Stomach (tissue), 9 donors: ENCODE results near the gene KIAA0513. TPM values are rescaled to one million over a fixed set of nuclear protein-coding genes. Genes with fewer than 3 reads are reported as not detected.
A peak's percentile ranks its signal among the peaks of the same experiment; 100 is the strongest.

ENCODE experiments used
- DNase-seq, 2 donors: peaks; one replicate each; pipeline versions ENCODE4 v3.0.0 to v3.0.0-alpha.2; 2013 to 2019
- H3K27ac ChIP-seq, 5 donors: fragments of 200-600 bp in 4 of 5; sonication (generic) in 4 of 5; one replicate each; pipeline ENCODE4 v1.5.1; 2013 to 2019; ENCODE audit warnings: mild to moderate bottlenecking in 1 of 5, moderate library complexity in 1 of 5
- H3K27me3 ChIP-seq, 3 donors: fragments of 200-600 bp; sonication (generic); one replicate each; pipeline ENCODE4 v1.5.1; 2017 to 2019; ENCODE audit warnings: mixed run types in 1 of 3
- H3K36me3 ChIP-seq, 4 donors: fragments of 200-600 bp; sonication (generic); 1 replicate in 3 of 4; 2 replicates in 1 of 4; pipeline ENCODE4 v1.5.1; 2016 to 2019
- H3K4me1 ChIP-seq, 4 donors: fragments of 200-600 bp; sonication (generic); one replicate each; pipeline ENCODE4 v1.5.1; 2016 to 2019
- H3K4me3 ChIP-seq, 4 donors: fragments of 200-600 bp; sonication (generic) in 3 of 4; one replicate each; pipeline ENCODE4 v1.5.1; 2016 to 2019; ENCODE audit warnings: mild to moderate bottlenecking in 1 of 4
- H3K9me3 ChIP-seq, 4 donors: fragments of 200-600 bp; sonication (generic); one replicate each; pipeline ENCODE4 v1.5.1; 2016 to 2019
- EP300 ChIP-seq: sonication (generic); formaldehyde crosslinking; IDR thresholded peaks from one replicate; pipeline ENCODE4 v1.6.1; 2017; ENCODE audit warnings: antibody characterized with exemption
- POLR2A ChIP-seq, 4 donors: fragments of 450-650 bp; IDR thresholded peaks; one replicate each; pipeline ENCODE4 v1.6.1; 2016; ENCODE audit warnings: antibody characterized with exemption in 4 of 4, control low read depth in 2 of 4, mild to moderate bottlenecking in 1 of 4, moderate library complexity in 1 of 4
- POLR2AphosphoS5 ChIP-seq, 3 donors: sonication (generic); formaldehyde crosslinking; IDR thresholded peaks; one replicate each; pipeline ENCODE4 v1.6.1; 2016; ENCODE audit warnings: antibody characterized with exemption in 3 of 3
- whole genome bisulfite sequencing, 5 donors: extraction: QIAGEN DNeasy Blood & Tissue Kit in 3 of 5; methylation state at CpG; one replicate each; pipeline versions ENCODE4 v1.1.5 to v1.1.7; 2013 to 2018; 5-methylcytosine and 5-hydroxymethylcytosine counted together
- intact Hi-C: fragments of 100-400 bp; cut with DNase I; formaldehyde crosslinking; loops from one replicate; pipeline ENCODE4 v1.15.1; 2023; ENCODE audit warnings: low total_unique reads
- polyA plus RNA-seq, 3 donors: library from polyadenylated mRNA; stranded (reverse); fragments of 200-250 nt; gene quantifications; one replicate each; pipeline ENCODE4 v1.2.3, GENCODE V29; 2013
- total RNA-seq, 5 donors: library from RNA; depleted of rRNA; stranded (reverse); fragments of >200 nt; gene quantifications; one replicate each; pipeline versions ENCODE4 v1.1.0 to v1.2.3, GENCODE V29; 2014 to 2016
- TF ChIP-seq, protein P1 (sequence below), 7 experiments: fragments of 450-650 bp in 4 of 7; fragments of 200-600 bp in 3 of 7; sonication (generic) in 3 of 7; IDR thresholded peaks; one replicate each; pipeline ENCODE4 v1.5.1; 2016 to 2019; ENCODE audit warnings: antibody characterized with exemption in 7 of 7, control low read depth in 2 of 7, mild to moderate bottlenecking in 1 of 7
- donor health status: healthy with polysubstance abuse.
- donor health status: Bipolar disorder and iron deficiency.
- donor health status: healthy.

Gene KIAA0513
- total and polyA plus RNA-seq, 8 donors: 3.6 to 40.6 (median 14.9) TPM

DNA sequence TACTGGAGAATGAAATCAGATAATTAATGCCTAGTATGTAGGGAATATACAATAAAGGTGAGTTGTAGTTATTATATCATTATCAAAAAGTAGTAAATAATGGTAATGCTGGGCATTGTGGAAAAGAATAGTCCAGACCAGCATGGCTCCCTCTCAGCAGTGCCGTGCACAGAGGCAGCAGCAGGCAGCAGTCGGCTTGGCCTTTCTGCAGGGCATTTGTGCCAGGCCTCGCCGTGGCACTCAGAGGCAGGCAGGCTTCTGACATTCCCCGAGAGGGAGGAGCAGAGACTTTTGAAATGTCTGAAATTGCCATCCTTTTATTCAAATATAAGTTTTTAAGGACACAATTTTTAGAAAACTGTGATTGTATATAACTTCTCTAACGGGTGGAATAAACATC lies 15.0 kb downstream of the KIAA0513 start:
- Histone ChIP-seq H3K27ac (no peak overlapping the region), H3K27me3 (no peaks in the 10 kb centered on the region), H3K4me1 (peaks cover 9 to 38% (median 25%) of the 10 kb centered on the region in 4 donors), H3K4me3 (no peak overlapping the region), H3K36me3 (peaks cover 0 to 28% (median 16%) of the 10 kb centered on the region in 4 donors), H3K9me3 (no peaks in the 10 kb centered on the region)
- intact Hi-C loops: no loop called here
- no peak for DNase-seq
- TF ChIP-seq, protein P1, sequence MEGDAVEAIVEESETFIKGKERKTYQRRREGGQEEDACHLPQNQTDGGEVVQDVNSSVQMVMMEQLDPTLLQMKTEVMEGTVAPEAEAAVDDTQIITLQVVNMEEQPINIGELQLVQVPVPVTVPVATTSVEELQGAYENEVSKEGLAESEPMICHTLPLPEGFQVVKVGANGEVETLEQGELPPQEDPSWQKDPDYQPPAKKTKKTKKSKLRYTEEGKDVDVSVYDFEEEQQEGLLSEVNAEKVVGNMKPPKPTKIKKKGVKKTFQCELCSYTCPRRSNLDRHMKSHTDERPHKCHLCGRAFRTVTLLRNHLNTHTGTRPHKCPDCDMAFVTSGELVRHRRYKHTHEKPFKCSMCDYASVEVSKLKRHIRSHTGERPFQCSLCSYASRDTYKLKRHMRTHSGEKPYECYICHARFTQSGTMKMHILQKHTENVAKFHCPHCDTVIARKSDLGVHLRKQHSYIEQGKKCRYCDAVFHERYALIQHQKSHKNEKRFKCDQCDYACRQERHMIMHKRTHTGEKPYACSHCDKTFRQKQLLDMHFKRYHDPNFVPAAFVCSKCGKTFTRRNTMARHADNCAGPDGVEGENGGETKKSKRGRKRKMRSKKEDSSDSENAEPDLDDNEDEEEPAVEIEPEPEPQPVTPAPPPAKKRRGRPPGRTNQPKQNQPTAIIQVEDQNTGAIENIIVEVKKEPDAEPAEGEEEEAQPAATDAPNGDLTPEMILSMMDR (IDR thresholded peaks at IDR 0.05): no peak
- no peak for TF ChIP-seq EP300
- no peak for TF ChIP-seq POLR2AphosphoS5 (IDR thresholded peaks at IDR 0.05)
- no peak for TF ChIP-seq POLR2A (IDR thresholded peaks at IDR 0.05)
- 60 to 83% (median 75%) methylated on average over 6 of the region's 6 CpGs for WGBS, 5 donors

DNA sequence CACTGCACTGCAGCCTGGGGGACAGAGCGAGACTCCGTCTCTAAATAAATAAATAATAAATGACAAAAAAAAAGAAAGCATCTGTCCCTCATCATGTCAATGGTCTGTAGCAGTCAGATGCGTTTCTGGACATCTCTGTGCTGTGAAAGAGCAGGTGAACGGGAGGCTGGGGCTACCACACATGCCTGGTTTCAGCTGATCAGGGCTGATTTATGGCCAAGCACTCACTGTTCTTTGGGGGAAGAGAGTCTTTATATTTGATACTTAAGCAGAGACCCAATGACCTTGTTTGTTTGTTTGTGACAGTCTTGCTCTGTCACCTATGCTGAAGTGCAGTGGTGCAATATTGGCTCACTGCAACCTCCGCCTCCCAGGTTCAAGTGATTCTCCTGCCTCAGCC lies 17.5 kb downstream of the KIAA0513 start:
- no peak for DNase-seq
- 95 to 97% (median 97%) methylated on average over 5 of the region's 5 CpGs for WGBS, 5 donors
- H3K4me3 ChIP-seq: no peak overlapping the region
- no peaks in the 10 kb centered on the region for H3K9me3 ChIP-seq
- intact Hi-C loops: no loop called here
- no peak for TF ChIP-seq POLR2A (IDR thresholded peaks at IDR 0.05)
- no peak for TF ChIP-seq EP300
- TF ChIP-seq, protein P1 (IDR thresholded peaks at IDR 0.05): no peak
- TF ChIP-seq POLR2AphosphoS5 (IDR thresholded peaks at IDR 0.05): no peak
- H3K4me1 ChIP-seq: peaks cover 20 to 52% (median 36%) of the 10 kb centered on the region in 4 donors
- H3K27ac ChIP-seq: no peak overlapping the region
- H3K27me3 ChIP-seq: no peaks in the 10 kb centered on the region
- H3K36me3 ChIP-seq: peaks cover 0 to 33% (median 12%) of the 10 kb centered on the region in 4 donors

DNA sequence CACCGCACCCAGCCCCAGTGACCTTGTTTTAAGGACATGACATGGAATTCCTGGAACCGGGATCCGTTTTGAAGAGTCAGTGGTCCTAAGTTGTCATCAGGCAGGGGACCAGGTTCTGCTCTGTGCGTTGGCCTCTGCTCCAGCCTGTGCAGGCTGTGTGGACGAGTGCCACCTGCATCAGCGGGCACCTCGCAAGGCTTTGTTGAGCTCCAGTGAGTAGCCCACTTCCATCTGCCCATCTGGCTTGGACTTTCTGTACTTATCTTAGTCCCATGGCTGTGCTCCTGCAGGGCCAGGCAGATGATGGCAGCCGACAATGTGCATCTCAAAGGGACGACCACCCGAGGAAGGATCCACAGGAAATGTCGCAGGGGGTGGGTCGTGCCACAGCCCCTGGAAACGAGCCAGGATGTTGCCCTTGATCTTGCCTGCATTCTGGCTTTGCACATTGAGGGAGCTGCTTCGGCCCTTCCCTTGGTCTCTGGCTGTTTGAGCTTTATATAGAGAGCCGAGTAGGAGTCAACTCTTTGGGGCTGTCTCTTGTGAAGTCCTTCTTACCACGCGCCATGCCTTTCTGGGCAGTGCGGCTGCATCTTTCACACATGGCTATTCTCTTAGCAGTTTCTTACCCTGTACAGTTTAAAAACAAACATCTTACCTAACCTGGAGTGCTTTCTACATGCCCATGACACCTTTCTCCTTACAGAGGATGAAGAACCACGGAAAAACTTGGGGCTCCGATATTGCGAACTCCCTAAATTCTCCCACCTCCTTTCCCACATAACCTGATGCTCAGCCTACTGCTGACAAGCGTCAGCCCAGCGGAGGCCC lies 18.3 kb downstream of the KIAA0513 start:
- TF ChIP-seq POLR2AphosphoS5 (IDR thresholded peaks at IDR 0.05) (no peak), POLR2A (IDR thresholded peaks at IDR 0.05) (no peak), EP300 (no peak)
- TF ChIP-seq, protein P1 (IDR thresholded peaks at IDR 0.05): no peak
- no peaks in the 10 kb centered on the region for H3K9me3 ChIP-seq
- H3K4me3 ChIP-seq: no peak overlapping the region
- H3K27me3 ChIP-seq: no peaks in the 10 kb centered on the region
- peaks cover 20 to 57% (median 36%) of the 10 kb centered on the region in 4 donors for H3K4me1 ChIP-seq
- intact Hi-C loops: no loop called here
- 85 to 90% (median 88%) methylated on average over 19 to 23 of the region's 23 CpGs for WGBS, 5 donors
- no peak overlapping the region for H3K27ac ChIP-seq
- DNase-seq: no peak
- peaks cover 0 to 33% (median 10%) of the 10 kb centered on the region in 4 donors for H3K36me3 ChIP-seq

DNA sequence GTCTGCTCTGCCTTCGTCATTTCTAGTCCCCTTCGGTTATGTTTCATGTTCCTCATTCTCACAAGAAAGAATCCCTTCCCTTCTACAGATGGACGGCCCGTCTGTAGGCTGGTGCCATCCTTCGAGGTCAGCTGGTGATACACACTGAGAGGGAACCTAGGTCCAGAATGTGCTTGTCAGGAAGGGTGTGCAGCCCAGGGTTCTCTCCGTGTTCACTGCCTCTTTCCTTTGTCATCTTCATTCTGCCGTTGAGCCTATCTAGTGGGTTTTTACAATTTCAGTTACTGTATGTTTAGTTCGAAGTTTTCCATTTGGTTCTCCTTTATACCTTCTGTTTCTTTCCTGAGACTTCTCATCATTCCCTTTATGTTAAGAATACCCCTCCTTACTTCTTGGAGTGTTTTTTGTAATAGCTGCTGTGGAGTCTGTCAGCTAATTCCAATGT lies 18.9 kb downstream of the KIAA0513 start:
- no peak for DNase-seq
- H3K9me3 ChIP-seq: no peaks in the 10 kb centered on the region
- WGBS, 5 donors: 85 to 92% (median 86%) methylated on average over 8 of the region's 8 CpGs
- H3K27me3 ChIP-seq: no peaks in the 10 kb centered on the region
- no peak overlapping the region for H3K4me3 ChIP-seq
- H3K27ac ChIP-seq: peak overlapping the region in 4 of 5 donors; percentile 55 to 73 (median 62)
- H3K4me1 ChIP-seq: peaks cover 20 to 55% (median 34%) of the 10 kb centered on the region in 4 donors
- no peak for TF ChIP-seq EP300
- no peak for TF ChIP-seq POLR2AphosphoS5 (IDR thresholded peaks at IDR 0.05)
- TF ChIP-seq, protein P1 (IDR thresholded peaks at IDR 0.05): no peak
- TF ChIP-seq POLR2A (IDR thresholded peaks at IDR 0.05): no peak
- intact Hi-C loops: no loop called here
- H3K36me3 ChIP-seq: peaks cover 0 to 33% (median 10%) of the 10 kb centered on the region in 4 donors
